Gastroesophageal sphincter (tissue), 4 donors: Measurements from ENCODE around the gene PAGR1. TPM values are rescaled to one million over a fixed set of nuclear protein-coding genes. Genes with fewer than 3 reads are reported as not detected.
"Not testable (repeated sequence)": the region's sequence is repeated elsewhere in the genome, so short reads cannot be mapped to it uniquely, and the experiment has no call there.

Experiments
- ATAC-seq: fragments of 150-250 bp; one replicate; pipeline ENCODE4 v1.9.1; 2016; ENCODE audit warnings: mild to moderate bottlenecking, moderate library complexity
- H3K27ac ChIP-seq, 4 donors: fragments of 200-600 bp; sonication (generic) in 3 of 4; 1 replicate in 3 of 4; 2 replicates in 1 of 4; pipeline ENCODE4 v1.5.1; 2016 to 2019
- H3K27me3 ChIP-seq: fragments of 200-600 bp; sonication (generic); one replicate; pipeline ENCODE4 v1.5.1; 2019
- H3K36me3 ChIP-seq, 2 donors: fragments of 200-600 bp; sonication (generic); one replicate each; pipeline ENCODE4 v1.5.1; 2019; ENCODE audit warnings: control low read depth in 1 of 2
- H3K4me1 ChIP-seq, 3 donors: fragments of 200-600 bp; sonication (generic); 1 replicate in 2 of 3; 2 replicates in 1 of 3; pipeline ENCODE4 v1.5.1; 2016 to 2019; ENCODE audit warnings: control low read depth in 2 of 3
- H3K4me3 ChIP-seq, 2 donors: fragments of 200-600 bp; sonication (generic); one replicate each; pipeline ENCODE4 v1.5.1; 2019; ENCODE audit warnings: mild to moderate bottlenecking in 1 of 2, moderate library complexity in 1 of 2
- H3K9me3 ChIP-seq, 3 donors: fragments of 200-600 bp; sonication (generic); one replicate each; pipeline ENCODE4 v1.5.1; 2017 to 2019; ENCODE audit warnings: control low read depth in 2 of 3
- EP300 ChIP-seq: sonication (generic); formaldehyde crosslinking; IDR thresholded peaks from one replicate; pipeline ENCODE4 v1.6.1; 2017; ENCODE audit warnings: antibody characterized with exemption, mild to moderate bottlenecking
- POLR2A ChIP-seq, 2 donors: fragments of 450-650 bp; IDR thresholded peaks; one replicate each; pipeline ENCODE4 v1.6.1; 2017; ENCODE audit warnings: antibody characterized with exemption in 2 of 2, mild to moderate bottlenecking in 2 of 2, moderate library complexity in 1 of 2
- POLR2AphosphoS5 ChIP-seq: sonication (generic); formaldehyde crosslinking; IDR thresholded peaks from one replicate; pipeline ENCODE4 v1.6.1; 2017; ENCODE audit warnings: antibody characterized with exemption
- WGBS, 2 donors: methylation state at CpG; one replicate each; pipeline ENCODE4 v1.1.5; 2018; ENCODE audit warnings: low coverage in 1 of 2; 5-methylcytosine and 5-hydroxymethylcytosine counted together
- small RNA-seq, 4 donors: library from RNA; depleted of rRNA; stranded (forward); fragments of <200 nt; gene quantifications; one replicate each; pipeline ENCODE3, GENCODE V24; 2016
- total RNA-seq, 4 donors: library from RNA; depleted of rRNA; stranded (reverse); fragments of >200 nt; gene quantifications; one replicate each; pipeline ENCODE4 v1.1.0, GENCODE V29; 2016
- TF ChIP-seq, protein P1 (sequence below), 4 experiments: fragments of 200-600 bp in 2 of 4; fragments of 450-650 bp in 2 of 4; sonication (generic) in 1 of 4; IDR thresholded peaks; one replicate each; pipeline ENCODE4 v1.5.1; 2017 to 2019; ENCODE audit warnings: antibody characterized with exemption in 4 of 4, mild to moderate bottlenecking in 2 of 4, moderate library complexity in 2 of 4

Gene PAGR1
- total RNA-seq, 4 donors from 2014 or later = 19.3 to 29.6 (median 20.2) TPM

DNA sequence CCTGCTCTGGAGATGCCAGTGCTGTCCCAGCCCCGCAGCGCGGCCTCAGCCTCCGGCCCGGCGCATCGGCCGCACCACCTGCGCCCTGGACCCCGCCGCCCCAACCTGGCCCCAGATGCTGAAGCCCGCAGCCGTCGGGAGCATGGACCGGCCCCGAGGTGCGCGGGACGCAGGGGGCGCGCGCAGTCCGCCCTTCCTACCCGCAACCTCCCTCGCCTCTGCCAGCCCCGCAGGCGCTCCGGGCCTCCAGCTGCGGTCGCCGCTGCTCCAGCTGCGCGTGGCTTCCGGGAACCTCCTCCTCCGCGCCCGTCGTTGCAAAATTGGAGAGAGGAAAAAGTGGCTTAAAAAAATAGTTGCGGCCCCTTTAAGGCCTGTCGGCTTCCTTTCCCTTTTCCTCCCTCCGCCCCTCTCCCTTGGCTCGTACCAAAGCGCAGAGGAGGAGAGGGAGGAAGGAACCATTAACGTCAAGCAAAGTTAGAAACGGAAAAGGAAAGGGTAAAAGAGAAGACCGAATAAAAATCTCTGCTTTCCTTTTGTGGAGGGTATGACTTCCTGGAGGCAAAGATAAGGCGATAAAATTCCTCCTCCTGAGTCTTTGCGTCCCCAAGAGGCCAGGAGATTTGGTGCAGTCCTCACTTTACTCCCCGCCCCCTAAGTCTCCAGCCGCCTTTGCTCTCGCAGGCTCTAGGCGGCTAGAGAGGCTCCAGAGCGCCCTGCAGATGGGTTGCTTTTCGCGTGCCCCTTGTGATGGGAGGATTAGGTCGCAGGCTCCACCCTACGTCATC lies 47.1 kb downstream of the PAGR1 start, which contains the start of gene CDIPT:
Gene CDIPT (minus strand): TSS at position 343 of the 785 bp plus-strand sequence. CDS start 369 bp downstream, outside the sequence.
- peak; percentile 98 for ATAC-seq
- H3K27me3 ChIP-seq = peaks cover 5% of the 10 kb centered on the region
- WGBS, 2 donors = 0 to 2% methylated on average over 2 to 9 of the region's 57 CpGs
- H3K27ac ChIP-seq = peak within 1 kb of the TSS; percentile 62 to 93 (median 86)
- TF ChIP-seq, protein P1, sequence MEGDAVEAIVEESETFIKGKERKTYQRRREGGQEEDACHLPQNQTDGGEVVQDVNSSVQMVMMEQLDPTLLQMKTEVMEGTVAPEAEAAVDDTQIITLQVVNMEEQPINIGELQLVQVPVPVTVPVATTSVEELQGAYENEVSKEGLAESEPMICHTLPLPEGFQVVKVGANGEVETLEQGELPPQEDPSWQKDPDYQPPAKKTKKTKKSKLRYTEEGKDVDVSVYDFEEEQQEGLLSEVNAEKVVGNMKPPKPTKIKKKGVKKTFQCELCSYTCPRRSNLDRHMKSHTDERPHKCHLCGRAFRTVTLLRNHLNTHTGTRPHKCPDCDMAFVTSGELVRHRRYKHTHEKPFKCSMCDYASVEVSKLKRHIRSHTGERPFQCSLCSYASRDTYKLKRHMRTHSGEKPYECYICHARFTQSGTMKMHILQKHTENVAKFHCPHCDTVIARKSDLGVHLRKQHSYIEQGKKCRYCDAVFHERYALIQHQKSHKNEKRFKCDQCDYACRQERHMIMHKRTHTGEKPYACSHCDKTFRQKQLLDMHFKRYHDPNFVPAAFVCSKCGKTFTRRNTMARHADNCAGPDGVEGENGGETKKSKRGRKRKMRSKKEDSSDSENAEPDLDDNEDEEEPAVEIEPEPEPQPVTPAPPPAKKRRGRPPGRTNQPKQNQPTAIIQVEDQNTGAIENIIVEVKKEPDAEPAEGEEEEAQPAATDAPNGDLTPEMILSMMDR (IDR thresholded peaks at IDR 0.05) = peak in 3 of 4 experiments; percentile 74 to 83 (median 80)
- TF ChIP-seq POLR2A (IDR thresholded peaks at IDR 0.05) (peak; percentile 38 to 46), POLR2AphosphoS5 (peak; percentile 68), EP300 (no peak)
- peak within 1 kb of the TSS; percentile 76 to 99 for H3K4me3 ChIP-seq
- peaks cover 0 to 33% of the 10 kb centered on the region in 2 donors for H3K36me3 ChIP-seq
- H3K4me1 ChIP-seq = peaks cover 0 to 29% (median 16%) of the 10 kb centered on the region in 3 donors
- H3K9me3 ChIP-seq = no peaks in the 10 kb centered on the region

DNA sequence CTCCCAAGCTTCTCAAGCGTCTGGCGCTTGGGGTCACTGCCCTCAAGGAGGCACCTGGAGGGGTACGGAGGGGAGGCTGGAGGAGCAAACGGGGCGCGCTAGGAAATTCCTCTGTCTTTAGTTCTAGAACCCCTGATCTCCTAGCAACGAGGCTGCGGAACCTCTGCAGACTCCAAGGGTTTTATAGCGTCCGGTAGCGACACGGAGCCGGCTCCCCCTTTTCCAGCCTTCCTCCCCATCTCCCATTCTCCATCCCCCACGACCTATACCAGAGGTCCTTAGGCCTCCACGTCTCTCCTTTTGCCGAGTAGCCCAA lies 47.7 kb downstream of the PAGR1 start:
- H3K9me3 ChIP-seq = no peaks in the 10 kb centered on the region
- H3K27me3 ChIP-seq = peaks cover 5% of the 10 kb centered on the region
- no peak for ATAC-seq
- peak overlapping the region in 3 of 4 donors; percentile 82 to 93 (median 90) for H3K27ac ChIP-seq
- TF ChIP-seq EP300 (no peak), POLR2AphosphoS5 (no peak), POLR2A (IDR thresholded peaks at IDR 0.05) (no peak)
- TF ChIP-seq, protein P1 (IDR thresholded peaks at IDR 0.05) = no peak
- peaks cover 0 to 27% of the 10 kb centered on the region in 2 donors for H3K36me3 ChIP-seq
- WGBS, 2 donors = 0% methylated on average over 3 of the region's 16 CpGs; no CpG with 5 or more reads in 1 of the 2 donors
- H3K4me1 ChIP-seq = peaks cover 0 to 29% (median 16%) of the 10 kb centered on the region in 3 donors
- H3K4me3 ChIP-seq = peak overlapping the region in 1 of 2 donors; percentile 99

DNA sequence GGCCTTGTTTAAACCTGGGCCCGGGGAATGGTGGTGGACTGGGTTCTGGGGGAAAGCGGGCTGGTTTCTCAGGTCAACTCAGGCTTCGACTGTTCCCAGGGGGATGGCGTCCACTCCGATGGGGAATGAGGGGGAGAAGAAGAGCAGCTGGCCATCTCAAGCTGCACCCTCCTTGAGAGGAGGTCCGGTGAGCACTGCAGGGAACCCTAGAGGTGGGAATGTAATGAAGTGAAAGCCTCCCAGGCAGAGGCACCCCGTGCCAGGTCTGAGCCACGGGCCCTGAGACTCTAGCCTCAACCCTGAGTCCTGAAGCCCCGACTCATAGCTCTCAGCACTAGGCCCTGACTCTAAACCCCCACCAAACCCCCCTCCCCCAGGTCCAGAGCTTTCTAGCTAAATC lies 48.3 kb downstream of the PAGR1 start:
- H3K4me3 ChIP-seq = no peak overlapping the region
- peaks cover 0 to 29% (median 16%) of the 10 kb centered on the region in 3 donors for H3K4me1 ChIP-seq
- H3K27ac ChIP-seq = no peak overlapping the region
- H3K36me3 ChIP-seq = peaks cover 0 to 22% of the 10 kb centered on the region in 2 donors
- H3K27me3 ChIP-seq = peaks cover 5% of the 10 kb centered on the region
- no peak for ATAC-seq
- TF ChIP-seq, protein P1 (IDR thresholded peaks at IDR 0.05) = no peak
- TF ChIP-seq POLR2A (IDR thresholded peaks at IDR 0.05) (no peak), POLR2AphosphoS5 (no peak), EP300 (no peak)
- no peaks in the 10 kb centered on the region for H3K9me3 ChIP-seq
- WGBS, 2 donors = 53 to 85% methylated on average over 2 to 6 of the region's 9 CpGs

DNA sequence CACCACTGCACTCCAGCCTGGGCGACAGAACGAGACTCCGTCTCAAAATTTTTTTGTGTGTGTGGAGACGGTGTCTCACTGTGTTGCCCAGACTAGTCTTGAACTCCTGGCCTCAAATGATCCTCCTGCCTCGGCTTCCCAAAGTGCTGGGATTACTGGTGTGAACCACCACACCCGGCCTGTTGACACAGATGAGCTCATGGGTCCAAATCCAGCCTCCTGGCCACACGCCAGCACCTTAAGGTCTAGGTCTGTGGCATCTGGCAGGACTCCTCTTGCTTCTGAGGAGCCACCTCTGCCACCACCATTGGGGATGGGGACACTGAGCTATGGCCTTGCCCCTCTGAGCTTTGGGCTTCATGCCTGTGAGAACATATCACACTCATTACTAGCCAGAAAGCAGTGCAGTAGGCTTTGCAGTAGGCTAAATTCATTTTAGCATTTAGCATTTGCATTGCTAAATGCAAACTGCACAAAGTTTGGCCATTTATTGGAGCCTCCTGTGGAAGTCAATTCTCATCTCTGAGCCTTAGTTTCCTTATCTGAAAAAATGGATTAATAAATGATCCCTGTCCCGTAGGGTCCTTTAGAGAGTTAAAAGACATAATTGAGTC lies 52.6 kb downstream of the PAGR1 start:
- no peak for ATAC-seq
- Histone ChIP-seq H3K27ac (no peak overlapping the region), H3K36me3 (no peaks in the 10 kb centered on the region), H3K27me3 (peaks cover 5% of the 10 kb centered on the region), H3K4me3 (no peak overlapping the region), H3K9me3 (no peaks in the 10 kb centered on the region), H3K4me1 (peaks cover 0 to 6% (median 0%) of the 10 kb centered on the region in 3 donors)
- TF ChIP-seq, protein P1 (IDR thresholded peaks at IDR 0.05) = no peak
- no peak for TF ChIP-seq POLR2AphosphoS5
- TF ChIP-seq POLR2A (IDR thresholded peaks at IDR 0.05) = no peak
- no peak for TF ChIP-seq EP300
- 44 to 83% methylated on average over 1 of the region's 8 CpGs for WGBS, 2 donors

DNA sequence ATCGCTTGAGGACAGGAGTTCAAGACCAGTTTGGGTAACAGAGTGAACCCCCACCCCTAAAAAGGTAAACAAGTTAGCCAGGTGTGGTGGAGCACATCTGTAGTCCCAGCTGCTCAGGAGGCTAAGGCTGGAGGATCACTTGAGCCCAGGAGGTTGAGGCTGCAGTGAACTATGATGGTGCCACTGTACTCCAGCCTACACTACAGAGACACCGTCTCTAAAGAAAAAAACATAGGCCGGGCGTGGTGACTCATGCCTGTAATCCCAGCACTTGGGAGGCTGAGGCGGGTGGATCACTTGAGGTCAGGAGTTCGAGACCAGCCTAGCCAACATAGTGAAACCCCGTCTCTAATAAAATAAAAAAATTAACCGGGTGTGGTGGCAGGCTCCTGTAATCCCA lies 53.1 kb downstream of the PAGR1 start:
- not testable (repeated sequence) for H3K36me3 ChIP-seq, H3K27me3 ChIP-seq, H3K4me1 ChIP-seq, H3K9me3 ChIP-seq, H3K27ac ChIP-seq, ATAC-seq, H3K4me3 ChIP-seq
- 80 to 89% methylated on average over 3 to 7 of the region's 8 CpGs for WGBS, 2 donors

Small RNAs within 50 kb of the gene (small RNA-seq; reads per million reads assigned to genes)
- gene AC009133.6 (0 reads per million in 4 donors), gene AC120114.4 (0 reads per million in 4 donors)

Other genes starting within 250 kb of the PAGR1 start
- 1 to 10 TPM in 3 of 4 donors, not detected in 1; 1.2 to 2.3 (median 2.0) TPM for gene SPN, start 152.9 kb upstream of the PAGR1 start, total RNA-seq
- gene QPRT, start 137.0 kb upstream of the PAGR1 start, total RNA-seq = 1 to 10 TPM in 3 of 4 donors, under 1 TPM in 1; 0.62 to 6.7 (median 4.3) TPM
- gene C16orf54, start 70.2 kb upstream of the PAGR1 start, total RNA-seq = 1 to 10 TPM in 2 of 4 donors, under 1 TPM in 2; 0.32 to 2.7 (median 1.3) TPM
- not detected for gene ZG16, start 37.9 kb upstream of the PAGR1 start, total RNA-seq
- 10 to 100 TPM in 3 of 4 donors, 1 to 10 TPM in 1; 9.4 to 17.3 (median 12.8) TPM for gene KIF22, start 25.4 kb upstream of the PAGR1 start, total RNA-seq
- gene MAZ, start 9.6 kb upstream of the PAGR1 start, total RNA-seq = 100 to 1,000 TPM in 3 of 4 donors, 10 to 100 TPM in 1; 86.3 to 212 (median 116) TPM
- gene PRRT2, start 4.0 kb upstream of the PAGR1 start, total RNA-seq = 10 to 100 TPM in 1 of 4 donors, 1 to 10 TPM in 3; 4.2 to 13.5 (median 6.0) TPM
- 100 to 1,000 TPM in 3 of 4 donors, 10 to 100 TPM in 1; 82.2 to 162 (median 129) TPM for gene MVP, start 4.3 kb downstream of the PAGR1 start, total RNA-seq
- gene CDIPT, start 47.1 kb downstream of the PAGR1 start, total RNA-seq = 100 to 1,000 TPM; 119 to 167 (median 130) TPM
- 1 to 10 TPM in 3 of 4 donors, not detected in 1; 1.1 to 1.6 (median 1.1) TPM for gene SEZ6L2, start 83.4 kb downstream of the PAGR1 start, total RNA-seq
- under 1 TPM in 1 of 4 donors, not detected in 3; 0.42 TPM for gene ASPHD1, start 84.3 kb downstream of the PAGR1 start, total RNA-seq
- gene KCTD13, start 110.1 kb downstream of the PAGR1 start, total RNA-seq = 10 to 100 TPM; 12.0 to 30.7 (median 20.1) TPM
- gene TMEM219, start 145.9 kb downstream of the PAGR1 start, total RNA-seq = 100 to 1,000 TPM in 2 of 4 donors, 10 to 100 TPM in 2; 89.1 to 131 (median 100) TPM
- gene TAOK2, start 157.7 kb downstream of the PAGR1 start, total RNA-seq = 10 to 100 TPM; 38.4 to 62.1 (median 46.5) TPM
- gene HIRIP3, start 179.5 kb downstream of the PAGR1 start, total RNA-seq = 10 to 100 TPM; 25.6 to 31.4 (median 28.2) TPM
- gene INO80E, start 180.1 kb downstream of the PAGR1 start, total RNA-seq = 10 to 100 TPM; 40.9 to 82.2 (median 74.4) TPM
- under 1 TPM in 3 of 4 donors, not detected in 1; 0.77 to 0.81 (median 0.78) TPM for gene DOC2A, start 194.9 kb downstream of the PAGR1 start, total RNA-seq
- not detected for gene C16orf92, start 207.0 kb downstream of the PAGR1 start, total RNA-seq
- not detected for gene TLCD3B, start 215.1 kb downstream of the PAGR1 start, total RNA-seq
- gene ALDOA, start 249.6 kb downstream of the PAGR1 start, total RNA-seq = 1,000 to 10,000 TPM; 1,018 to 1,914 (median 1,258) TPM